GM12878 (cell line): ENCODE measurements around the gene TBXT. TPM values are rescaled to one million over a fixed set of nuclear protein-coding genes. Genes with fewer than 3 reads are reported as not detected.

Experiments used
- BACH1 ChIP-seq: fragments of 450-650 bp; IDR thresholded peaks from 2 replicates; pipeline ENCODE4 v1.6.1; 2017; ENCODE audit warnings: mild to moderate bottlenecking, borderline replicate concordance
- CBFB ChIP-seq: IDR thresholded peaks from 2 replicates; pipeline ENCODE4 v1.6.1; 2016; ENCODE audit warnings: antibody characterized with exemption, low read depth
- E2F4 ChIP-seq: IDR thresholded peaks from 2 replicates; pipeline ENCODE4 v1.6.1; 2012; ENCODE audit warnings: low read depth, low read length, improper control_type of control experiment
- FOS ChIP-seq: IDR thresholded peaks from 3 replicates; pipeline ENCODE4 v1.6.1; 2011; ENCODE audit warnings: borderline replicate concordance; ENCODE audit not compliant: insufficient read length; ENCODE audit errors: extremely low read depth
- IKZF2 ChIP-seq, 2 experiments: fragments of 450-650 bp; IDR thresholded peaks; 2 replicates each; pipeline ENCODE4 v1.6.1; 2017; ENCODE audit warnings: mild to moderate bottlenecking in 2 of 2, moderate library complexity in 2 of 2
- MEF2B ChIP-seq: fragments of 450-650 bp; IDR thresholded peaks from 2 replicates; pipeline ENCODE4 v1.6.1; 2018; ENCODE audit warnings: mild to moderate bottlenecking, moderate library complexity; ENCODE audit not compliant: partially characterized antibody, poor library complexity, severe bottlenecking
- MYC ChIP-seq: IDR thresholded peaks from 2 replicates; pipeline ENCODE4 v1.6.1; 2011; ENCODE audit warnings: mild to moderate bottlenecking, low read length, moderate library complexity, inconsistent platforms; ENCODE audit not compliant: insufficient read depth, insufficient replicate concordance, insufficient read length, severe bottlenecking
- POLR2AphosphoS5 ChIP-seq: IDR thresholded peaks from 2 replicates; pipeline ENCODE4 v1.6.1; 2011; ENCODE audit warnings: mild to moderate bottlenecking, low read length, inconsistent platforms
- SPI1 ChIP-seq: IDR thresholded peaks from 2 replicates; pipeline ENCODE4 v1.6.1; 2011; ENCODE audit warnings: low read depth, mild to moderate bottlenecking, low read length, moderate library complexity, borderline replicate concordance; ENCODE audit not compliant: insufficient read depth
- ZNF687 ChIP-seq: fragments of 450-650 bp; IDR thresholded peaks from 2 replicates; pipeline ENCODE4 v1.6.1; 2017; ENCODE audit warnings: mild to moderate bottlenecking, moderate library complexity
- polyA plus RNA-seq, 11 experiments: library from polyadenylated mRNA; depleted of rRNA in 4 of 11; unstranded in 6 of 11; stranded (reverse) in 5 of 11; fragments of >200 nt; fragmentation: Nextera tagmentation in 4 of 11; fragmentation: Illumina TruSeq in 1 of 11; extraction: Ambion mirVana in 4 of 11; extraction: Trizol in 1 of 11; gene quantifications; 1 replicate in 1 of 11; 2 replicates in 10 of 11; pipeline versions ENCODE4 v1.2.1 to v1.2.3, GENCODE V29; 2011 to 2016; ENCODE audit warnings: inconsistent platforms in 2 of 11, missing spikeins in 2 of 11, low read depth in 1 of 11
- total RNA-seq, 4 experiments: library from RNA; depleted of rRNA in 3 of 4; stranded (reverse); fragments of >200 nt in 3 of 4; fragmentation: Illumina TruSeq in 1 of 4; extraction: Trizol in 1 of 4; gene quantifications; 2 replicates each; pipeline versions ENCODE4 v1.2.1 to v1.2.3, GENCODE V29; 2013 to 2021

The TBXT gene
- total and polyA plus RNA-seq, 10 of the 15 experiments (the other 5 are each of a cell fraction or from before 2014, with no cell fraction given), result 0.06 to 2.5 TPM; not detected in 8

GRCh38 chr6:166195860-166196238 lies 28.2 kb upstream of the TBXT start (continued):
- TF ChIP-seq POLR2AphosphoS5 (no peak), MEF2B (no peak), CBFB (no peak), IKZF2 (IDR thresholded peaks at IDR 0.05) (no peak), E2F4 (no peak), SPI1 (no peak), BACH1 (no peak), MYC (no peak), FOS (no peak), ZNF687 (no peak)
